Loucy (cell line): ENCODE data around the gene ALG14.
A peak's percentile ranks its signal among the peaks of the same experiment; 100 is the strongest.

Source experiments
- H2AFZ ChIP-seq: fragments of 200-600 bp; sonication (generic); 2 replicates; pipeline ENCODE4 v1.6.0; 2016; ENCODE audit warnings: antibody characterized with exemption, mild to moderate bottlenecking, low read length, moderate library complexity
- H3F3A ChIP-seq: fragments of 200-600 bp; 2 replicates; pipeline ENCODE4 v1.6.0; 2016; ENCODE audit warnings: antibody characterized with exemption, low read depth, mild to moderate bottlenecking
- H3K27me3 ChIP-seq: fragments of 200-600 bp; sonication (generic); 2 replicates; pipeline ENCODE4 v1.6.1; 2014; ENCODE audit warnings: low read length, mild to moderate bottlenecking; ENCODE audit not compliant: insufficient read depth, poor library complexity, severe bottlenecking
- H3K36me3 ChIP-seq: fragments of 200-600 bp; sonication (generic); 2 replicates; pipeline ENCODE4 v1.6.1; 2016; ENCODE audit warnings: low read length; ENCODE audit not compliant: insufficient read depth
- H3K4me1 ChIP-seq: fragments of 200-600 bp; sonication (generic); 2 replicates; pipeline ENCODE4 v1.5.1; 2014; ENCODE audit warnings: low read length, mild to moderate bottlenecking; ENCODE audit not compliant: insufficient read depth, poor library complexity, severe bottlenecking
- H3K4me2 ChIP-seq: fragments of 200-600 bp; sonication (generic); 2 replicates; pipeline ENCODE4 v1.6.0; 2014; ENCODE audit warnings: antibody characterized with exemption, low read length, low read depth, mild to moderate bottlenecking; ENCODE audit not compliant: poor library complexity, severe bottlenecking
- H3K4me3 ChIP-seq: fragments of 200-600 bp; sonication (generic); 2 replicates; pipeline ENCODE4 v1.5.1; 2014; ENCODE audit warnings: low read length, mild to moderate bottlenecking, mixed read lengths; ENCODE audit not compliant: poor library complexity, severe bottlenecking
- H3K79me2 ChIP-seq: fragments of 200-600 bp; sonication (generic); 2 replicates; pipeline ENCODE4 v1.6.1; 2014; ENCODE audit warnings: low read length; ENCODE audit not compliant: insufficient read depth
- H3K9ac ChIP-seq: fragments of 200-600 bp; sonication (generic); 2 replicates; pipeline ENCODE4 v1.6.0; 2014; ENCODE audit warnings: mild to moderate bottlenecking, low read depth, low read length, moderate library complexity; ENCODE audit not compliant: poor library complexity, severe bottlenecking
- H3K9me2 ChIP-seq: fragments of 200-600 bp; sonication (generic); replicated peaks from 2 replicates; pipeline ENCODE4 v1.6.1; 2016; ENCODE audit warnings: low read depth, low read length, mixed read lengths
- H3K9me3 ChIP-seq: fragments of 200-600 bp; sonication (generic); 2 replicates; pipeline ENCODE4 v1.6.1; 2014; ENCODE audit warnings: mild to moderate bottlenecking, antibody characterized with exemption, low read length, low read depth; ENCODE audit not compliant: insufficient read depth
- H4K20me1 ChIP-seq: fragments of 200-600 bp; sonication (generic); 2 replicates; pipeline ENCODE4 v1.6.0; 2014; ENCODE audit warnings: antibody characterized with exemption, low read length, mild to moderate bottlenecking; ENCODE audit not compliant: insufficient read depth, poor library complexity, severe bottlenecking
- CTCF ChIP-seq: fragments of 200-600 bp; sonication (generic); conservative IDR thresholded peaks from 2 replicates; pipeline ENCODE4 v1.5.1; 2014; ENCODE audit warnings: mild to moderate bottlenecking, antibody characterized with exemption, low read length
- EZH2phosphoT487 ChIP-seq: fragments of 200-600 bp; IDR thresholded peaks from 2 replicates; pipeline ENCODE4 v1.6.1; 2018; ENCODE audit warnings: antibody characterized with exemption, mild to moderate bottlenecking, moderate library complexity, borderline replicate concordance

ALG14 gene

GRCh38 chr1:94966033-94966432, 106.7 kb downstream of the ALG14 start:
- H3K9me2 ChIP-seq: no peaks in the 10 kb centered on the region
- H3F3A ChIP-seq: no peaks in the 10 kb centered on the region
- peaks cover 21% of the 10 kb centered on the region for H3K4me1 ChIP-seq
- TF ChIP-seq CTCF (no peak), EZH2phosphoT487 (no peak)
- H2AFZ ChIP-seq: no peak overlapping the region
- no peaks in the 10 kb centered on the region for H4K20me1 ChIP-seq
- no peaks in the 10 kb centered on the region for H3K27me3 ChIP-seq
- H3K4me2 ChIP-seq: no peak overlapping the region
- no peak overlapping the region for H3K4me3 ChIP-seq
- H3K9ac ChIP-seq: no peak overlapping the region
- H3K36me3 ChIP-seq: no peaks in the 10 kb centered on the region
- H3K9me3 ChIP-seq: no peaks in the 10 kb centered on the region
- no peaks in the 10 kb centered on the region for H3K79me2 ChIP-seq

GRCh38 chr1:94963864-94964263, 108.9 kb downstream of the ALG14 start:
- TF ChIP-seq EZH2phosphoT487: no peak
- no peaks in the 10 kb centered on the region for H3K79me2 ChIP-seq
- peaks cover 16% of the 10 kb centered on the region for H3K4me1 ChIP-seq
- no peaks in the 10 kb centered on the region for H3K9me2 ChIP-seq
- no peaks in the 10 kb centered on the region for H4K20me1 ChIP-seq
- H3K4me3 ChIP-seq: no peak overlapping the region
- H3K4me2 ChIP-seq: no peak overlapping the region
- no peaks in the 10 kb centered on the region for H3F3A ChIP-seq
- no peak overlapping the region for H3K9ac ChIP-seq
- H3K9me3 ChIP-seq: no peaks in the 10 kb centered on the region
- H3K36me3 ChIP-seq: no peaks in the 10 kb centered on the region
- no peaks in the 10 kb centered on the region for H3K27me3 ChIP-seq
- no peak overlapping the region for H2AFZ ChIP-seq

- Histone ChIP-seq H3K4me1 (peaks cover 16% of the 10 kb centered on the region), H3K79me2 (no peaks in the 10 kb centered on the region), H3K36me3 (no peaks in the 10 kb centered on the region), H3K27me3 (no peaks in the 10 kb centered on the region), H3K4me3 (peak overlapping the region; percentile 65), H3F3A (no peaks in the 10 kb centered on the region), H3K9me2 (no peaks in the 10 kb centered on the region), H2AFZ (peak overlapping the region; percentile 87), H4K20me1 (no peaks in the 10 kb centered on the region), H3K9me3 (no peaks in the 10 kb centered on the region), H3K9ac (peak overlapping the region; percentile 71), H3K4me2 (peak overlapping the region; percentile 67)
- TF ChIP-seq EZH2phosphoT487 (no peak), CTCF (no peak)
Measured at GRCh38 chr1:94962409-94963265, 110.1 kb downstream of the ALG14 start.
